H1 (cell line): ENCODE results near the gene NR5A1. TPM values are rescaled to one million over a fixed set of nuclear protein-coding genes. Genes with fewer than 3 reads are reported as not detected.

ENCODE experiments used
- CBX5 ChIP-seq: fragments of 300-800, 300-1000 bp; sonication (generic); IDR thresholded peaks from 2 replicates; pipeline ENCODE4 v1.7.1; 2016; ENCODE audit warnings: antibody characterized with exemption, low read length, low read depth
- CHD1 ChIP-seq: IDR thresholded peaks from 2 replicates; pipeline ENCODE4 v1.6.1; 2012; ENCODE audit warnings: low read depth, low read length, improper control_type of control experiment
- CREB1 ChIP-seq: IDR thresholded peaks from 2 replicates; pipeline ENCODE4 v1.6.1; 2012; ENCODE audit warnings: inconsistent platforms
- MAFK ChIP-seq: IDR thresholded peaks from 2 replicates; pipeline ENCODE4 v1.6.1; 2012; ENCODE audit warnings: low read depth, mild to moderate bottlenecking, improper control_type of control experiment, low read length
- RAD21 ChIP-seq, 2 experiments: IDR thresholded peaks in 1 of 2; conservative IDR thresholded peaks in 1 of 2; 2 replicates each; pipeline ENCODE4 v1.6.1; 2011; ENCODE audit warnings: low read depth in 2 of 2, low read length in 2 of 2, improper control_type of control experiment in 1 of 2, inconsistent platforms in 1 of 2, mild to moderate bottlenecking in 1 of 2, moderate library complexity in 1 of 2
- RFX5 ChIP-seq: IDR thresholded peaks from 2 replicates; pipeline ENCODE4 v1.6.1; 2011; ENCODE audit warnings: low read depth, low read length, improper control_type of control experiment, borderline replicate concordance
- SP4 ChIP-seq: IDR thresholded peaks from 2 replicates; pipeline ENCODE4 v1.6.1; 2012; ENCODE audit warnings: low read length, inconsistent platforms
- ZNF274 ChIP-seq: IDR thresholded peaks from 2 replicates; pipeline ENCODE4 v1.7.0; 2012; ENCODE audit warnings: low read length, borderline replicate concordance; ENCODE audit errors: extremely low read depth
- polyA plus RNA-seq, 7 experiments: library from polyadenylated mRNA; depleted of rRNA in 3 of 7; stranded (reverse) in 5 of 7; unstranded in 2 of 7; fragments of >200 nt in 5 of 7; fragments of 200-250 nt in 2 of 7; gene quantifications; 1 replicate in 5 of 7; 2 replicates in 1 of 7; 4 replicates in 1 of 7; pipeline versions ENCODE4 v1.2.1 to v1.2.3, GENCODE V29; 2011 to 2013; ENCODE audit warnings: missing spikeins in 2 of 7, mixed read lengths in 2 of 7
- total RNA-seq: library from RNA; stranded (reverse); fragmentation: NEBNext Ultra II Directional; extraction: Animal tissue kit (Norgen Biotek cat#: 25700); gene quantifications from 2 replicates; pipeline ENCODE4 v1.2.1, GENCODE V29; 2021
- TF ChIP-seq, protein P1 (sequence below): IDR thresholded peaks from 2 replicates; pipeline ENCODE4 v1.6.1; 2012; ENCODE audit warnings: inconsistent platforms
- TF ChIP-seq, protein P2 (sequence below): IDR thresholded peaks from 2 replicates; pipeline ENCODE4 v1.6.1; 2011; ENCODE audit warnings: low read length, improper control_type of control experiment

Gene NR5A1
- total and polyA plus RNA-seq, 2 of the 8 experiments (the other 6 are each of a cell fraction or from before 2014, with no cell fraction given) = 0.29 to 0.58 TPM

DNA sequence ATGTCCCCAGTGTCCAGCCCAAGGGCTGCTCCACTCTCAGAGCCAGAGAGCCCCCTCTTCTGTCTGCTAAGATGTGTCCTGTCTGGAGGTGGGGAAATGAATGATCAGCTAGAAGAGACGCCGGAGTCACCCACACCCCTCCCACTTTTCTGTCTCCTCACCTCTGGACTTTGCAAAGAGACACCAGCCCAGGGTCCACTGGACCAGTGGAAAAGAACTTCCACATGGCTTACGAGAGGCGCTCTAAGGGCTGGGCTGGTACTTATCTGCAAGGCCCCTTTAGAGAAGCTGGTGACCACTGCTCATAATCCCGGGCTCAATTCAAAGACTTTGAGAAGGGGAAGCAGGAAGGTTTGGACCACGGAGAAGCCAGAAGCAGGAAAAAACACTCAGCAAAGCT lies 9.2 kb downstream of the NR5A1 start (continued):
- TF ChIP-seq, protein P1, sequence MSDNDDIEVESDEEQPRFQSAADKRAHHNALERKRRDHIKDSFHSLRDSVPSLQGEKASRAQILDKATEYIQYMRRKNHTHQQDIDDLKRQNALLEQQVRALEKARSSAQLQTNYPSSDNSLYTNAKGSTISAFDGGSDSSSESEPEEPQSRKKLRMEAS = no peak
- TF ChIP-seq ZNF274 (no peak), CBX5 (no peak), CREB1 (no peak), SP4 (no peak), RAD21 (IDR thresholded peaks at IDR 0.05 in 1 of 2, conservative IDR thresholded peaks at IDR 0.05 in 1 of 2; ENCODE audit: low read depth in 2 of 2, low read length in 2 of 2) (no peak), MAFK (no peak), CHD1 (no peak), RFX5 (no peak)
- TF ChIP-seq, protein P2, sequence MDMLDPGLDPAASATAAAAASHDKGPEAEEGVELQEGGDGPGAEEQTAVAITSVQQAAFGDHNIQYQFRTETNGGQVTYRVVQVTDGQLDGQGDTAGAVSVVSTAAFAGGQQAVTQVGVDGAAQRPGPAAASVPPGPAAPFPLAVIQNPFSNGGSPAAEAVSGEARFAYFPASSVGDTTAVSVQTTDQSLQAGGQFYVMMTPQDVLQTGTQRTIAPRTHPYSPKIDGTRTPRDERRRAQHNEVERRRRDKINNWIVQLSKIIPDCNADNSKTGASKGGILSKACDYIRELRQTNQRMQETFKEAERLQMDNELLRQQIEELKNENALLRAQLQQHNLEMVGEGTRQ = no peak
- TF ChIP-seq, all 59 proteins: peak for 0
